Activated naive CD4-positive, alpha-beta T cell treated with anti-CD3 and anti-CD28 coated beads for 36 hours (primary cell): ENCODE results near the gene METTL9. TPM values are rescaled to one million over a fixed set of nuclear protein-coding genes. Genes with fewer than 3 reads are reported as not detected.
"Not testable (repeated sequence)": the region's sequence is repeated elsewhere in the genome, so short reads cannot be mapped to it uniquely, and the experiment has no call there.

Source experiments
- CTCF ChIA-PET: fragments of 350-600 bp; sonication (Branson Sonifier 250); formaldehyde crosslinking; loops from one replicate; lab custom pipeline; 2021; ENCODE audit warnings: antibody characterized with exemption; lab: Charles Lee
- DNase-seq: peaks from one replicate; pipeline ENCODE4 v3.0.0-alpha.2; 2020
- H3K27ac Mint-ChIP-seq: one replicate; pipeline ENCODE4 v1.8.0; 2021; ENCODE audit warnings: mild to moderate bottlenecking, mixed read lengths
- H3K27me3 Mint-ChIP-seq: one replicate; pipeline ENCODE4 v1.8.0; 2021; ENCODE audit warnings: low read depth, mixed read lengths
- H3K36me3 Mint-ChIP-seq: one replicate; pipeline ENCODE4 v1.8.0; 2021; ENCODE audit warnings: low read depth, mixed read lengths
- H3K4me1 Mint-ChIP-seq: one replicate; pipeline ENCODE4 v1.8.0; 2021; ENCODE audit warnings: low read depth, mixed read lengths
- H3K4me3 Mint-ChIP-seq: one replicate; pipeline ENCODE4 v1.8.0; 2021; ENCODE audit warnings: mild to moderate bottlenecking, moderate library complexity, mixed read lengths
- H3K9me3 Mint-ChIP-seq: one replicate; pipeline ENCODE4 v1.8.0; 2021; ENCODE audit warnings: mixed read lengths
- intact Hi-C: fragments of 100-400 bp; cut with micrococcal nuclease; formaldehyde crosslinking; loops from one replicate; pipeline ENCODE4 v1.15.1; 2023
- total RNA-seq, 2 experiments: library from RNA; stranded (reverse); gene quantifications; one replicate each; pipeline ENCODE4 v1.2.3, GENCODE V29; 2021

The METTL9 gene
- total RNA-seq, 2 experiments from 2014 or later, result 82.5 to 85.1 TPM

DNA sequence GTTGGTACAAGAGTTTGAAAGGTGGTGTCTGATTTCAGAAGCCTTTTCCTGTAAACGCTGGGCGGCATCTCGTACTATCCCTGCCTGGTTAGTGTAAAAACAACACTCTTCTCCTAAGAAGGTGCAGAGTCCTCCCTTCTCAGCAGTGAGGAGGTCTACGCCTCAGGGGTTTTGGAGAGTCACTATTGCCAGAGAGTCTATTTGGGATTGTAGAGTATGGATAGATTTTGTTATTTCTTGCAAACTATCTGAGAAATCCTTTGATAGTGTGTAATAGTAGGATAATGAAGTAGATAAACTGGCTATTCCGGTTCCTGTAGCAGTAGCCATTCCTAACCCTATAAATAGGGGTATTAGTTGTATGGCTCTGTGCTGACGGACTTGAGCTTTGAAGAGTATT lies 31.5 kb downstream of the METTL9 start:
- DNase-seq, H3K27ac Mint-ChIP-seq, H3K27me3 Mint-ChIP-seq, H3K4me3 Mint-ChIP-seq, H3K9me3 Mint-ChIP-seq, intact Hi-C loops: not testable (repeated sequence)
- H3K4me1 Mint-ChIP-seq, result peaks cover 36% of the 10 kb centered on the region
- H3K36me3 Mint-ChIP-seq, result peaks cover 30% of the 10 kb centered on the region
- CTCF ChIA-PET, result interaction anchor here (1.6 kb wide), 1 partner anchor 23 kb away, joined by 3 read pairs; no protein-coding TSS in a partner anchor

DNA sequence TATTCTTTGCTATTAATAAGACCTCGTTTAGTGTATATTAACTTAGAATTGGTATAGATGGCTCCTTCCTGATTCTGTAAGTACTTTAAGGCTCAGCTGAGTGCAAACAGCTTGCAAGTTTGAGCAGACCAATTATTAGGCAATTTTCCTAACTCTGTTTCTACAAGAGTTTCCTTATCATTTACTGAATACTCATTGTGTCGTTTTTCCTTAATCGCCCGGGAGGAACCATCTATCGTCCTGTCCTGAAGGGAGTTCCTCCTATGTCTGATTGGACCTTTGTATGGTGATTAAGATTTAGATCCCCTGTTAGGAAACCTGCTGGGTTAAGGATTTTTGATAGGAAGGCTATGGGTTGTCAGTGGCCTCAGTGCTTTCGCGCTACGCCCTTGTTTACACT lies 32.0 kb downstream of the METTL9 start:
- H3K9me3 Mint-ChIP-seq, DNase-seq, CTCF ChIA-PET, intact Hi-C loops, H3K4me3 Mint-ChIP-seq, H3K27ac Mint-ChIP-seq, H3K27me3 Mint-ChIP-seq: not testable (repeated sequence)
- peaks cover 31% of the 10 kb centered on the region for H3K4me1 Mint-ChIP-seq
- peaks cover 27% of the 10 kb centered on the region for H3K36me3 Mint-ChIP-seq

DNA sequence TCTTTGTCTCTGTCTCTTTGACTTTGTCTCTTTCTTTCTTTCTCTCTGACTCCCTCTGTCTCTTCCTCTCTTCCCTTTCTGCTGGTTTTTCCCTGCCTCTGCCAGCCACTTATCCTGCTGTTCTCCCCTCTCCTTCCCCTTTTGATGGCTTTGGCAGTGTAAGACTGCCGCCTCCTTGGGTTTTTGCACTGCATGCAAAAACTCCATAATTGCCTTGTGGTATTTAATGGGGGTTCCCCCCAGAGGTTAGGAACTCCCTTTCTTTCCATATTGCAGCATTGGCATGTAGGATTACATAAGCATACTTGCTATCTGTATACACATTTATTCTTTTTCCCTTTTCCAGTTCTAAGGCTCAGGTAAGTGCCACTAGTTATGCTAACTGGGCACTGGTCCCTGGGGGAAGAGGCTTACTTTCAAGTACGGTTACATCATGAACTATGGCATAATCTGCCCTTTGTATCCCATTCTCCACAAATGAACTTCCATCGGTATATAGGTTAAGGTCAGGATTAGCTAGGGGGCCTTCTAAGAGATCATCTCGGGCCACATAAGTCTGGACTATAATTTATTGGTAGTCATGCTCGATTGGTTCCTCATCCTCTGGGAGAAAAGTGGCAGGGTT lies 32.7 kb downstream of the METTL9 start:
- H3K9me3 Mint-ChIP-seq, H3K4me3 Mint-ChIP-seq, H3K27ac Mint-ChIP-seq, H3K27me3 Mint-ChIP-seq: not testable (repeated sequence)
- intact Hi-C loops, result loop anchor here (1.0 kb wide), 1 partner anchor 13 kb away; no protein-coding TSS in a partner anchor
- H3K4me1 Mint-ChIP-seq, result peaks cover 24% of the 10 kb centered on the region
- DNase-seq, result peak; percentile 24
- peaks cover 23% of the 10 kb centered on the region for H3K36me3 Mint-ChIP-seq
- CTCF ChIA-PET, result interaction anchor here (1.5 kb wide), 1 partner anchor 25 kb away, joined by 5 read pairs; no protein-coding TSS in a partner anchor

DNA sequence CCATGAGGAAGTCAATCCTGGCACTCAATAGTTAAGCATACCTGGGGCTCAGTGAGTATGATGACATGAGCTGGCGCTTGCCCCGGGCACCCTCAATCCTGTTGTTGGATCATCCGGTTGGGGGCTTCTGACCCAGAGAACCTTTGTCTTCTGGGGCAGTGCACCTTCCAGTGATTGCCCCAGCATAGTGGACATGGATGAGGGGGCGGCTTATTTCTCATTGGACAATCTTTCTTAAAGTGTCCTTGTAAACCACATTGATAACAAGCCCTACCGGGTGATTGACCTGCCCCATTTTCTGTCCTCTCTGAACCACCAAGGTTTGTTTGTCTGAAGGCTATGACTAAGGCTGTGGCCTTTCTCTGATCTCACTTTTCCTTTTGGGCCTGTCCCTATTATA lies 34.8 kb downstream of the METTL9 start:
- H3K36me3 Mint-ChIP-seq, result peaks cover 14% of the 10 kb centered on the region
- peaks cover 42% of the 10 kb centered on the region for H3K4me1 Mint-ChIP-seq
- no peak for DNase-seq
- no peaks in the 10 kb centered on the region for H3K27me3 Mint-ChIP-seq
- no peak overlapping the region for H3K27ac Mint-ChIP-seq
- intact Hi-C loops, result no loop called here
- no peaks in the 10 kb centered on the region for H3K9me3 Mint-ChIP-seq
- no peak overlapping the region for H3K4me3 Mint-ChIP-seq
- CTCF ChIA-PET, result no interaction called here

DNA sequence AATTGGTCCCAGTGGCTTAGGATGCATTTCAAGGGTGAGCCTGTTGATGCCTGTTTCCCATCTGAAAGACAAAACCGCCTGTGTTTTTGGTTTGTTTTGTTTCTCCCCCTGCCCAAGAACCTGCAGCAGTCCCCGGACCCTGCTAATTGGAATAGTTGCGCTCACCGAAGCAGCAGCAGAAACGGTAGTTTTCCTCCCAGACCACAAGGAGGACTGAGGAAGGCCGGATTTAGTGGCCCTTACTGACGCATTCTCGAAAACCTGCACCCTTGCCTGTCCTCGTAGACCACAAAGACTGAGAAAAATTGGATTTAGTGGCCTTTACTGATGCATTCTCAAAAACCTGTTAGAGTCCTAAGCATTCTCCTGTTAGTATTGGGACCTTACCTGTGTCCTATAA lies 36.3 kb downstream of the METTL9 start:
- H3K9me3 Mint-ChIP-seq, H3K27me3 Mint-ChIP-seq, intact Hi-C loops, H3K36me3 Mint-ChIP-seq, H3K27ac Mint-ChIP-seq, CTCF ChIA-PET, DNase-seq, H3K4me3 Mint-ChIP-seq: not testable (repeated sequence)
- peaks cover 44% of the 10 kb centered on the region for H3K4me1 Mint-ChIP-seq

DNA sequence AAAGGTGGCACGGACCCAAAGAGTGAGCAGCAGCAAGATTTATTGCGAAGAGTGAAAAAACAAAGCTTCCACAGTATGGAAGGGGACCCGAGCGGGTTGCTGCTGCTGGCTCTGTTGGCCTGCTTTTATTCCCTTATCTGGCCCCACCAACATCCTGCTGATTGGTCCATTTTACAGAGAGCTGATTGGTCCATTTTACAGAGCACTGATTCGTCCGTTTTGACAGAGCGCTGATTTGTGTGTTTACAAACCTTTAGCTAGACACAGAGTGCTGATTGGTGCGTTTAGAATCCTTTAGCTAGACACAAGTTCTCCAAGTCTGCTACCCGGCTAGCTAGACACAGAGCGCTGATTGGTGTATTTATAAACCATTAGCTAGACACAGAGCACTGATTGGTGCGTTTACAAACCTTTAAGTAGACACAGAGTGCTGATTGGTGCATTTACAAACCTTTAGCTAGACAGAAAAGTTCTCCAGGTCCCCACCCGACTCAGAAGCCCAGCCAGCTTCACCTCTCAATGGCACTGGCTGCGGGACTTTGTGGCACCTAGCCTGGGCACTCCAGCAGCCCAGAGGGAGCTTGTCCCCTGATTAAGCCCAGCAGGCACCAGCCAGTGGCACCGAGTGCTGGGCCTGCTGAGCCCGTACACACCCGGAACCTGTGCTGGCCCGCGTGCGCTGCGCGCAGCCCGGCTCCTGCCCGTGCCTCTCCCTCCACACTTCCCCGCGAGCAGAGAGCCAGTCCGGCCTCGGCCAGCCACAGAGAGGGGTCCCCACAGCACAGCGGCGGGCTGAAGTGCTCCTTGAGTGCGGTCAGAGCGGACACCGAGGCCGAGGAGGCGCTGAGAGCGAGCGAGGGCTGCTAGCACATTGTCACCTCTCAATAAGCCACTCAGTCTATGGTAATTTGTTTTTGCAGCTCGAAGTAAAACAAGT lies 37.9 kb downstream of the METTL9 start:
- no peak overlapping the region for H3K4me3 Mint-ChIP-seq
- H3K27ac Mint-ChIP-seq, result no peak overlapping the region
- H3K27me3 Mint-ChIP-seq, result no peaks in the 10 kb centered on the region
- peaks cover 37% of the 10 kb centered on the region for H3K4me1 Mint-ChIP-seq
- H3K36me3 Mint-ChIP-seq, result peaks cover 7% of the 10 kb centered on the region
- CTCF ChIA-PET, result interaction anchor here (0.7 to 1.2 kb wide), 3 partner anchors 9 to 20 kb away, joined by 3 read pairs; no protein-coding TSS in a partner anchor
- DNase-seq, result no peak
- H3K9me3 Mint-ChIP-seq, result no peaks in the 10 kb centered on the region
- intact Hi-C loops, result no loop called here

DNA sequence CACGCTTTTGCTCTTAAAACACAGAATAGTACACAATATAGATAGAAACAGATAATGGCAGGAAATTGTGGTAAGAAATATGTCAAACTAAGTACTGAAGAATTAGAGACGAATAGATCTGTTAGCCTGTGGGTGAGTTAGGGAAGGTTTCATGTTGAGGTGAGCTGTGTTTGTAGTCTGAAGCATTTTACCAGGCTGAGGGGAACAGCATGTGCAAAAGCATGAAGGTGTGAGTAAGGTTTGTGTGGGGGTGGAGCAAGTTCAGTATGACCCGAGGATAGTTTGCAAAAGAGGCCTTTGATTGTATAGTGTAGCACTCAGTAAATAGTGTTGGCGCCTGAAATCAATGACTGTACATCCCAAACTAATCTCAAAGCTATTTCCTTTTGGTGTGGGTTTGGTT lies 39.2 kb downstream of the METTL9 start:
- intact Hi-C loops, result no loop called here
- Mint-ChIP-seq H3K36me3 (peaks cover 7% of the 10 kb centered on the region), H3K4me1 (peaks cover 35% of the 10 kb centered on the region), H3K27me3 (no peaks in the 10 kb centered on the region), H3K27ac (peak overlapping the region; percentile 10), H3K9me3 (no peaks in the 10 kb centered on the region), H3K4me3 (no peak overlapping the region)
- CTCF ChIA-PET, result interaction anchor here (0.7 to 2.7 kb wide), 5 partner anchors 10 to 54 kb away, joined by 3 to 16 read pairs (median 3); no protein-coding TSS in a partner anchor
- DNase-seq, result peak; percentile 60

DNA sequence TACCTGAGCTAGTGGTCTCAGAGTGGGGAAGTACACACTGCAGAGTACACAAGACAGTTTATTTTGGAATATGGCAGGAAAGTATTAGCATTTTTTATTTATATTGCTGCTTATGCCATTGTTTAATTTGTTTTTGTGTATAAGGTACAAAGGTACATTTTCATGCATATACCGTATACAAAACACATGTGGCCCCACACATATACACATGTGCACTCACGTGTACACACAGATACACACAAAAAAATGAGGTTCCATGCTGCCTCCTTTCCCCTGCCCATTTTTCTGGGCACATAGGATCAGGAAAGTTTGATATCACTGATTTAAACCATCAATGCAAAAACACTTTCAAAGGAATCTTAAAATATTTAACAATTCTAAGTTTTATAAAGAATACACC lies 40.1 kb downstream of the METTL9 start:
- intact Hi-C loops, result no loop called here
- CTCF ChIA-PET, result interaction anchor here (0.5 to 2.7 kb wide), 11 partner anchors 9 to 544 kb away, joined by 3 to 16 read pairs (median 4); no protein-coding TSS in a partner anchor

DNA sequence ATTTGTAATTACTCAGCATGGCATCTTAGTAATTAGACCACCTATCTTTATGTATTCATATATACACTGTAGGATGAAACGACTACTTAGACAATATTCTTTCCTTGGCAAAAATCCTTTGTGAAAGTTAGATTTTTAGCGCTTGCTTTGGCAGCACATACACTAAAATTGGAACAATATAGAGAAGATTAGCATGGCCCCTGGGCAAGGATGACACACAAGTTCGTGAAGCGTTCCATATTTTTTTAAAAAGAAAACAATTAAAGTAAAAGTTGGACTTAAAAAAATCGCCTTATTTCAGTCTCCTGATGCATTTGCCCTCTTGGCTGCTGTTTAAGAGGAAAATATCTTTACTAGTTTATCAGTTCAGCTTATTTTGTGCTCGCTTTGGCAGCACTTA lies 42.5 kb downstream of the METTL9 start:
- no peak for DNase-seq
- H3K36me3 Mint-ChIP-seq, result peaks cover under 1% of the 10 kb centered on the region
- H3K4me3 Mint-ChIP-seq, result no peak overlapping the region
- intact Hi-C loops, result no loop called here
- no peaks in the 10 kb centered on the region for H3K27me3 Mint-ChIP-seq
- CTCF ChIA-PET, result interaction anchor here (1.0 to 8.5 kb wide), 4 partner anchors 16 to 60 kb away, joined by 4 to 61 read pairs (median 6); no protein-coding TSS in a partner anchor
- H3K4me1 Mint-ChIP-seq, result peaks cover 49% of the 10 kb centered on the region
- no peak overlapping the region for H3K27ac Mint-ChIP-seq
- H3K9me3 Mint-ChIP-seq, result no peaks in the 10 kb centered on the region

More for the DNA sequence above, 40.1 kb downstream of the METTL9 start:
- Mint-ChIP-seq H3K9me3 (no peaks in the 10 kb centered on the region), H3K36me3 (peaks cover 7% of the 10 kb centered on the region), H3K27ac (no peak overlapping the region), H3K27me3 (no peaks in the 10 kb centered on the region), H3K4me1 (peaks cover 30% of the 10 kb centered on the region), H3K4me3 (no peak overlapping the region)
- no peak for DNase-seq

DNA sequence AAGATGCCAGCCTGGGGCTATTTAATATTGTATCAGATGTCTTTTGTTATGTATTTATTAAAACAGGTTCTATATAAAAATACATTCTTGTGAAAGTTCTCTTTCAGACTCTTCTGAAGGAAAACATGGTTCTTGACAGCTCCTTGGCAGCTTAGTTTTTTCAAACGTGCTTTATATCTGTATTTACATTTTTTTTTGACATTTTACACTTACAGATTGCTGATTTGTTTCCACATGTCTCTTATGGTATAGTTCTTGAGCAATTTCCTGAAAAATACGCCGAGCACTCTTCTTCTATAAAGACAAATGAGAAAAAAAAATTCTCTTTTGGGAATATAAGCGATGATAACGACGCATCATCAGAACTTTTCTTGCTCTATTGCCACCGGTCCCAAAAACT lies 43.5 kb downstream of the METTL9 start:
- peaks cover 2% of the 10 kb centered on the region for H3K36me3 Mint-ChIP-seq
- peaks cover 51% of the 10 kb centered on the region for H3K4me1 Mint-ChIP-seq
- H3K27ac Mint-ChIP-seq, result no peak overlapping the region
- H3K9me3 Mint-ChIP-seq, result no peaks in the 10 kb centered on the region
- CTCF ChIA-PET, result interaction anchor here (1.0 to 8.5 kb wide), 3 partner anchors 15 to 64 kb away, joined by 3 to 61 read pairs (median 8); no protein-coding TSS in a partner anchor
- intact Hi-C loops, result no loop called here
- DNase-seq, result no peak
- H3K27me3 Mint-ChIP-seq, result no peaks in the 10 kb centered on the region
- no peak overlapping the region for H3K4me3 Mint-ChIP-seq

DNA sequence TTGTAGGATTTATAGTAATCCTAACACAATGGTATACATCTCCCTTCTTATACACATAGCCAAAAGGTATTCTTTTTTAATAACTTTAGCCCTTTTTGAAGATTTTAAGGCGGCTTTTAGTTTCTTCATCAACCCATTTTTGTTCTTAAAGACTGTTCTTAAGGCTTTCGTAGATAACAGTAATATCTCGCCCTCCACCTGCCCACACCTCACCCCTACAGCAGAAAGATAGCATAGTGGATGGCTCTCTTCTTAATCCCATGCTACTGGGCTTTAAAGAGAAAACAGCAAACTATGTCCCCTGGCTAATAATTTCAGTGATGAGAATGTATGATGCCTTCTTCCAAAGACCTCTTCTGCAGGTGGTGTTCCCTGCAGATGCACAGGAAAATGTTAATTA lies 44.4 kb downstream of the METTL9 start:
- CTCF ChIA-PET, result interaction anchor here (0.5 to 8.5 kb wide), 5 partner anchors 14 to 63 kb away, joined by 3 to 61 read pairs (median 3); no protein-coding TSS in a partner anchor
- no peak for DNase-seq
- Mint-ChIP-seq H3K9me3 (no peaks in the 10 kb centered on the region), H3K27me3 (no peaks in the 10 kb centered on the region), H3K27ac (no peak overlapping the region), H3K4me1 (peaks cover 51% of the 10 kb centered on the region), H3K36me3 (peaks cover 2% of the 10 kb centered on the region), H3K4me3 (no peak overlapping the region)
- intact Hi-C loops, result no loop called here

DNA sequence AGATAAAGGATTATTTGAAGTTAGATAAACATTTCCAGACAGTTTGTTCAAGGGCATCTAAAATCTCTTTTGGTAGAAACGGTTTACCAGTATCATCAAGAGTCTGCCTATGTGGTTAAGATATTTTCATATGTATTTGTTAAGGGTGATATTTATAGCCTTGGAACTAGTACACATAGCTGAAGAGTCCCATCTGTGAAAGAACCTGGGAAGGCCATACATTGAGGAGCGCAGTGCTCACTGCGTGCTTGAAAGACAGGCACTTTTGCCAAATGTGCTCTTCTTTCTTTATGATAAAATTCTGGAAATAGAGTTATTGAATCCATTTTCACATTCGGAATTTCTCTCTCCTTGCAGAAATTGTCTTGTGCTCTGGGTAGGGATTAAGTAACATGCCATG lies 45.3 kb downstream of the METTL9 start:
- peaks cover 48% of the 10 kb centered on the region for H3K4me1 Mint-ChIP-seq

More for the DNA sequence above, 45.3 kb downstream of the METTL9 start:
- no peaks in the 10 kb centered on the region for H3K9me3 Mint-ChIP-seq
- H3K4me3 Mint-ChIP-seq, result peak overlapping the region; percentile 69
- intact Hi-C loops, result loop anchor here (1.0 kb wide), 2 partner anchors 12 to 45 kb away; partner anchors contain the start of gene METTL9
- peak overlapping the region; percentile 73 for H3K27ac Mint-ChIP-seq
- no peaks in the 10 kb centered on the region for H3K27me3 Mint-ChIP-seq
- peaks cover 2% of the 10 kb centered on the region for H3K36me3 Mint-ChIP-seq
- CTCF ChIA-PET, result interaction anchor here (0.7 to 8.5 kb wide), 3 partner anchors 13 to 57 kb away, joined by 3 to 61 read pairs (median 3); no protein-coding TSS in a partner anchor
- no peak for DNase-seq
